Neuronal stem cell (in vitro differentiated cells): ENCODE data around the gene EMP2.

Experiments
- DNase-seq: peaks from one replicate; pipeline ENCODE4 v3.0.0-alpha.2; 2013; ENCODE audit warnings: low spot score
- H2AFZ ChIP-seq: one replicate; pipeline ENCODE4 v1.6.1; 2013; ENCODE audit warnings: mild to moderate bottlenecking, low read length, inconsistent platforms
- H2AK5ac ChIP-seq: 2 replicates; pipeline ENCODE4 v1.6.1; 2013; ENCODE audit warnings: low read depth, mild to moderate bottlenecking, inconsistent platforms, low read length, moderate library complexity, mixed read lengths
- H2BK120ac ChIP-seq: 2 replicates; pipeline ENCODE4 v1.6.1; 2013; ENCODE audit warnings: low read depth, mild to moderate bottlenecking, inconsistent platforms, low read length, moderate library complexity, mixed read lengths
- H2BK12ac ChIP-seq: one replicate; pipeline ENCODE4 v1.6.1; 2013; ENCODE audit warnings: low read length, inconsistent platforms
- H2BK15ac ChIP-seq: 2 replicates; pipeline ENCODE4 v1.6.1; 2013; ENCODE audit warnings: mild to moderate bottlenecking, low read length, inconsistent platforms, mixed read lengths
- H2BK5ac ChIP-seq: one replicate; pipeline ENCODE4 v1.6.1; 2013; ENCODE audit warnings: inconsistent platforms, mild to moderate bottlenecking, low read length, moderate library complexity
- H3K14ac ChIP-seq: one replicate; pipeline ENCODE4 v1.6.1; 2013; ENCODE audit warnings: low read length, inconsistent platforms
- H3K18ac ChIP-seq: 2 replicates; pipeline ENCODE4 v1.6.1; 2013; ENCODE audit warnings: low read length, inconsistent platforms
- H3K23ac ChIP-seq: 2 replicates; pipeline ENCODE4 v1.6.1; 2013; ENCODE audit warnings: low read depth, mild to moderate bottlenecking, mixed read lengths, low read length, inconsistent platforms; ENCODE audit not compliant: poor library complexity
- H3K27ac ChIP-seq: replicated peaks from 3 replicates; pipeline ENCODE4 v1.5.1; 2013; ENCODE audit warnings: low read length, inconsistent platforms
- H3K27me3 ChIP-seq, 3 experiments: 2 replicates each; pipeline ENCODE4 v1.6.1; 2013; ENCODE audit warnings: low read length in 3 of 3, mild to moderate bottlenecking in 2 of 3, inconsistent platforms in 1 of 3, low read depth in 1 of 3, mixed read lengths in 1 of 3, moderate library complexity in 1 of 3; ENCODE audit not compliant: control insufficient read depth in 3 of 3, insufficient read depth in 3 of 3
- H3K36me3 ChIP-seq, 2 donors: replicated peaks in 1 of 2; 2 replicates each; pipeline ENCODE4 v1.6.1; 2013; ENCODE audit warnings: low read length in 2 of 2; ENCODE audit not compliant: control insufficient read depth in 2 of 2, insufficient read depth in 2 of 2
- H3K4ac ChIP-seq: 2 replicates; pipeline ENCODE4 v1.6.1; 2013; ENCODE audit warnings: inconsistent platforms, mild to moderate bottlenecking, low read length, moderate library complexity
- H3K4me1 ChIP-seq, 2 donors: 1 replicate in 1 of 2; 2 replicates in 1 of 2; pipeline ENCODE4 v1.6.1; 2013; ENCODE audit warnings: low read length in 2 of 2, low read depth in 1 of 2; ENCODE audit not compliant: control insufficient read depth in 2 of 2, insufficient read depth in 1 of 2
- H3K4me2 ChIP-seq: one replicate; pipeline ENCODE4 v1.6.1; 2013; ENCODE audit warnings: mild to moderate bottlenecking, low read length, inconsistent platforms; ENCODE audit not compliant: insufficient read depth, poor library complexity, severe bottlenecking
- H3K4me3 ChIP-seq, 2 donors: 2 replicates each; pipeline ENCODE4 v1.5.1; 2013; ENCODE audit warnings: low read length in 2 of 2, mild to moderate bottlenecking in 2 of 2, inconsistent platforms in 1 of 2, moderate library complexity in 1 of 2
- H3K79me1 ChIP-seq: one replicate; pipeline ENCODE4 v1.6.1; 2013; ENCODE audit warnings: low read depth, mild to moderate bottlenecking, inconsistent platforms, low read length, moderate library complexity
- H3K9ac ChIP-seq: one replicate; pipeline ENCODE4 v1.6.1; 2013; ENCODE audit warnings: mild to moderate bottlenecking, low read depth, low read length, inconsistent platforms; ENCODE audit not compliant: poor library complexity
- H3K9me3 ChIP-seq, 2 donors: replicated peaks in 1 of 2; 2 replicates each; pipeline versions ENCODE3 to v1.6.1; 2013; ENCODE audit warnings: low read length in 2 of 2, mild to moderate bottlenecking in 2 of 2, inconsistent platforms in 1 of 2, low read depth in 1 of 2, mixed read lengths in 1 of 2, moderate library complexity in 1 of 2; ENCODE audit not compliant: control insufficient read depth in 2 of 2, insufficient read depth in 1 of 2
- H4K8ac ChIP-seq: one replicate; pipeline ENCODE4 v1.6.1; 2013; ENCODE audit warnings: low read depth, mild to moderate bottlenecking, inconsistent platforms, low read length, moderate library complexity
- H4K91ac ChIP-seq: one replicate; pipeline ENCODE4 v1.6.1; 2013; ENCODE audit warnings: low read length, low read depth, mild to moderate bottlenecking, inconsistent platforms; ENCODE audit not compliant: poor library complexity
- WGBS, 2 donors: extraction: QIAGEN DNeasy Blood & Tissue Kit; methylation state at CpG; one replicate each; pipeline ENCODE4 v1.1.7; 2013; ENCODE audit warnings: missing lambda C conversion rate in 2 of 2, mixed read lengths in 1 of 2; ENCODE audit not compliant: insufficient read length in 2 of 2, insufficient replicate concordance in 1 of 2; ENCODE audit errors: extremely low coverage in 2 of 2; 5-methylcytosine and 5-hydroxymethylcytosine counted together

EMP2 gene

DNA sequence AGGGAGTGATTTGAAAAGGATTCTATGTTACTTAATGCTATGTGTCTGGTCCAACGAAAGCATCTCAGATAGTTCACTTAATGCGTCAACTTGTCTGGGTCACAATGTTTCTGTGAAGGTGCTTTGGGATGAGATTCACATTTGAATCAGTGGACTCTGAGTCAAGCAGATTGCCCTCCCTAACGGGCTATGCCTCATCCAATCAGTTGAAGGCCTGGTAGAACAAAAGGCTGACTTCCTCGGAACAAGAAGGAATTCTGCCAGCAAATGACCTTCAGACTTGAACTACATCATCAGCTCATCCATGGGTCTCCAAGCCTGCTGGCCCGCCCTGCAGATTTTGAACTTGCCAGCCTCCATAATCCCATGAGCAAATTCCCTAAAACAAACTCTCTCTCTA, 15.2 kb downstream of the EMP2 start:
- Histone ChIP-seq H3K9ac (no peak overlapping the region), H4K8ac (no peak overlapping the region), H2AFZ (no peak overlapping the region), H3K27me3 (no peaks in the 10 kb centered on the region), H4K91ac (no peak overlapping the region), H3K79me1 (peaks cover 3% of the 10 kb centered on the region), H2BK12ac (no peak overlapping the region), H3K9me3 (peaks cover 10 to 22% of the 10 kb centered on the region in 2 donors), H2AK5ac (no peak overlapping the region), H3K4me1 (no peaks in the 10 kb centered on the region), H3K18ac (no peak overlapping the region), H3K4me2 (no peak overlapping the region), H3K4me3 (no peak overlapping the region), H3K14ac (no peak overlapping the region), H3K36me3 (no peaks in the 10 kb centered on the region), H3K27ac (no peak overlapping the region), H2BK15ac (no peak overlapping the region), H3K4ac (no peak overlapping the region), H3K23ac (no peak overlapping the region), H2BK5ac (no peak overlapping the region), H2BK120ac (no peak overlapping the region)
- no CpG with 5 or more reads among the region's 5 CpGs for WGBS, 2 donors
- no peak for DNase-seq

DNA sequence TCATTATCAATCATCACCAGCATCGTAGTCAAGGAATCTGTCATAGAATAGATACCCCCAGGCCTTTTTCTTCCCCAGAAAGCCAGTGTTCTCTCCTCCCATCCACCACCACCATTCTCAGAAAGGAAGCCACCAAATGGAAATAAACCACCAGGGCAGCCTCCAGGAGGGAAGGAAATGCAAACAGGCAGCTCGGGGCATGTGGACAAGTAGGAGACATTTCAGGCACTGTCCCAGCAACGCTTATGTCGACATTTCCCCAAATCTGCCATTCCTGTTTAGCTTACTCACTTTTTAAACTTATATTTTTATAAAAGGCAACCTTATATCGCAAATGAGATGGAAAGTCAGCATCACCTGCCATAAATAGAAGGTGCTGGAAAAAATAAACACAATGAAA, 15.8 kb downstream of the EMP2 start:
- Histone ChIP-seq H2AFZ (no peak overlapping the region), H3K9me3 (peaks cover 10 to 22% of the 10 kb centered on the region in 2 donors), H3K4me3 (no peak overlapping the region), H2BK120ac (no peak overlapping the region), H2AK5ac (no peak overlapping the region), H2BK12ac (no peak overlapping the region), H3K18ac (no peak overlapping the region), H3K23ac (no peak overlapping the region), H2BK15ac (no peak overlapping the region), H3K79me1 (peaks cover under 1% of the 10 kb centered on the region), H3K4me1 (no peaks in the 10 kb centered on the region), H3K36me3 (no peaks in the 10 kb centered on the region), H3K27me3 (no peaks in the 10 kb centered on the region), H3K14ac (no peak overlapping the region), H4K8ac (no peak overlapping the region), H3K9ac (no peak overlapping the region), H3K4ac (no peak overlapping the region), H4K91ac (no peak overlapping the region), H2BK5ac (no peak overlapping the region), H3K4me2 (no peak overlapping the region), H3K27ac (no peak overlapping the region)
- WGBS, 2 donors = no CpG with 5 or more reads among the region's 5 CpGs
- DNase-seq = no peak

DNA sequence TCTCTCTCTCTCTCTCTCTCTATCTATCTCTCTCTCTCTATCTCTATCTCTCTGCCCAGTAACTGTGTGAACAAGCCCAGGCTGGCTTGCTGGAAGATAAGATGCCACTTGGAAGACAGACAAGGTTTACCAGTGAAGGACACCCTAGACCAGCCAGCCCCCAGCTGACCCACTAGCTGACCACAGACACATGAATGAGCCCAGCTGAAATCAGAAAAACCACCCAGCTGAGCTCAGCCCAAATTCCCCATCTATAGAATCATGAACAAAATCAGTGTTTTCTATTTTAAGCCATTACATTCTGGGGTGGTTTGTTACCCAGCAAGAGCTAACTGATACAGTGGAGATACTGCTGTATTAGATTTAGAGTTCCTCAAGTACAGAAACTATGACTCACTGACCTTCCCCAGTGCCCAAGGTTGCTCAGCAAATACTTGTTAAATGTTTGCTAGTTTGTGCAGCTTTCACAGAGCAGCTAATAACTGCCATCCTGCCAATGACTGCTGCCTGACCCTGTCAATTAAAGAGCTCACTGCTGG, 18.0 kb downstream of the EMP2 start:
- no peak for DNase-seq
- Histone ChIP-seq H2BK5ac (no peak overlapping the region), H3K36me3 (no peaks in the 10 kb centered on the region), H3K27me3 (no peaks in the 10 kb centered on the region), H4K8ac (no peak overlapping the region), H3K9me3 (peaks cover 10 to 22% of the 10 kb centered on the region in 2 donors), H3K4me3 (no peak overlapping the region), H2AFZ (no peak overlapping the region), H4K91ac (no peak overlapping the region), H3K4me2 (no peak overlapping the region), H3K27ac (no peak overlapping the region), H3K4ac (no peak overlapping the region), H2BK120ac (no peak overlapping the region), H3K14ac (no peak overlapping the region), H2BK15ac (no peak overlapping the region), H2BK12ac (no peak overlapping the region), H3K79me1 (no peaks in the 10 kb centered on the region), H3K18ac (no peak overlapping the region), H2AK5ac (no peak overlapping the region), H3K4me1 (no peaks in the 10 kb centered on the region), H3K23ac (no peak overlapping the region), H3K9ac (no peak overlapping the region)

DNA sequence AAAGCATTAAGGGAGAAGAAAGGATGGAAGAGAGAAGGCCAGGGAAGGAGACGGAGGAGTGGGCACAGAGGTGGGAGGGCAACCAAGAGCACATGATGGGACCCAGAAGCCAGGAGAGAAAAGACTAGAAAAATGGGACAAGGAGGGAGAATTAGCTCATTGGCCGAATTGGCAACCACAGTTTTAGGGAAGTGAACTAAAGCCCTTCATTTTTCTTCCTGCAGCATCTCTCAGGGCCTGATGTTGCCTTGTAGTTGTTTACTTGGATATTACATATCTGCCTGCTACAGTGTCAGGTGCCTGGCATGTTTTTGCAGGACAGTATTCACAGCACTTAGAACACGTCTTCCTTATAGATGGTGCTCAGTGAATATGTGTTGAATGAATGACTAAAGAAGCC, 19.0 kb downstream of the EMP2 start:
- no peak overlapping the region for H3K4me2 ChIP-seq
- no peaks in the 10 kb centered on the region for H3K79me1 ChIP-seq
- H3K36me3 ChIP-seq = no peaks in the 10 kb centered on the region
- H2AK5ac ChIP-seq = no peak overlapping the region
- no peak overlapping the region for H2AFZ ChIP-seq
- no peak overlapping the region for H4K91ac ChIP-seq
- no peaks in the 10 kb centered on the region for H3K27me3 ChIP-seq
- no peak overlapping the region for H3K18ac ChIP-seq
- no peak overlapping the region for H3K4ac ChIP-seq
- no peak overlapping the region for H2BK5ac ChIP-seq
- no peak for DNase-seq
- no peak overlapping the region for H2BK15ac ChIP-seq
- peaks cover 10 to 22% of the 10 kb centered on the region in 2 donors for H3K9me3 ChIP-seq
- H3K23ac ChIP-seq = no peak overlapping the region
- H3K4me1 ChIP-seq = no peaks in the 10 kb centered on the region
- H3K27ac ChIP-seq = no peak overlapping the region
- no peak overlapping the region for H4K8ac ChIP-seq
- no peak overlapping the region for H3K14ac ChIP-seq
- no peak overlapping the region for H2BK120ac ChIP-seq
- no peak overlapping the region for H3K9ac ChIP-seq
- WGBS, 2 donors = no CpG with 5 or more reads among the region's 3 CpGs
- H2BK12ac ChIP-seq = no peak overlapping the region
- no peak overlapping the region for H3K4me3 ChIP-seq
